OCI-LY7 (cell line): ENCODE results near the gene CACNB2.

Experiments used
- EZH2phosphoT487 ChIP-seq: fragments of 200-600 bp; sonication (generic); IDR thresholded peaks from 2 replicates; pipeline ENCODE4 v1.6.1; 2018; ENCODE audit warnings: low read depth, borderline replicate concordance, mild to moderate bottlenecking, mixed run types, antibody characterized with exemption, low read length, moderate library complexity, mixed read lengths
- TF ChIP-seq, protein P1 (sequence below): fragments of 200-600 bp; sonication (generic); conservative IDR thresholded peaks from 2 replicates; pipeline ENCODE4 v1.5.1; 2014; ENCODE audit warnings: mild to moderate bottlenecking, antibody characterized with exemption, low read length, moderate library complexity, mixed read lengths

DNA sequence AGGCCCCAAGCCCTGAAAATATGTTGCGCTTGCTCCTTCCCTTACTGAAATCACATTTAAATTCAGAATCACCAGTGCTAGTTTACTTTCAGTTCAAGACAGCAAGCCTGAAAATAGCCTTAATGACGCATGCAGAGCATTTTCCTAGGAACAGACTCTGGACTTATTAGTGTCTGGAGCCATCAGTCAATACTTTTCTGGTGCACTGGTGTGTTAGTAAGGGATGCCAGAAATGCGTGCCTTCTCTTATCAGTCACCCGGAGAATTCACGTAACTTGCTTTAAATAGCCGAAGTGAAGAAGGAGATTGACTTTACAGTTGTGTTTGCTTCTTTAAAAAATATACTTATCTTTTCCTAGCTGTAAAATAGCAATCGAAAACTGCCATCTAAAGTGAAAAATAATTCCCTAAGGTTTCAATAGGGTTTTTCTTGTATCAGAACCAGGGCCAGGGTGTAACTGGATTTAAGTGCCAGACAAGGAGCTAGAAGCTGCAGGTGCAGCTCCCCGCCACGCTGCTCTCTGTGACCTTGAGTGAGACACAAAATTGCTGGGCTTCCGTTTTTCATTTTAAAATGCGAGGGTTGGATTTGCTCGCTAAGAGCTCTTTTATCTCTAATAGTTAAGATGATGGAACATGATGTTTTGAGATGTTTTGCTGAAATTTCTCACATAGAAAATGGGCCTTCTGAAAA, 333.3 kb downstream of the CACNB2 start:
- TF ChIP-seq, protein P1, sequence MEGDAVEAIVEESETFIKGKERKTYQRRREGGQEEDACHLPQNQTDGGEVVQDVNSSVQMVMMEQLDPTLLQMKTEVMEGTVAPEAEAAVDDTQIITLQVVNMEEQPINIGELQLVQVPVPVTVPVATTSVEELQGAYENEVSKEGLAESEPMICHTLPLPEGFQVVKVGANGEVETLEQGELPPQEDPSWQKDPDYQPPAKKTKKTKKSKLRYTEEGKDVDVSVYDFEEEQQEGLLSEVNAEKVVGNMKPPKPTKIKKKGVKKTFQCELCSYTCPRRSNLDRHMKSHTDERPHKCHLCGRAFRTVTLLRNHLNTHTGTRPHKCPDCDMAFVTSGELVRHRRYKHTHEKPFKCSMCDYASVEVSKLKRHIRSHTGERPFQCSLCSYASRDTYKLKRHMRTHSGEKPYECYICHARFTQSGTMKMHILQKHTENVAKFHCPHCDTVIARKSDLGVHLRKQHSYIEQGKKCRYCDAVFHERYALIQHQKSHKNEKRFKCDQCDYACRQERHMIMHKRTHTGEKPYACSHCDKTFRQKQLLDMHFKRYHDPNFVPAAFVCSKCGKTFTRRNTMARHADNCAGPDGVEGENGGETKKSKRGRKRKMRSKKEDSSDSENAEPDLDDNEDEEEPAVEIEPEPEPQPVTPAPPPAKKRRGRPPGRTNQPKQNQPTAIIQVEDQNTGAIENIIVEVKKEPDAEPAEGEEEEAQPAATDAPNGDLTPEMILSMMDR = no peak
- TF ChIP-seq EZH2phosphoT487 = no peak
